Suprapubic skin (tissue), 4 donors: ENCODE data around the gene PCDHB12. TPM values are rescaled to one million over a fixed set of nuclear protein-coding genes. Genes with fewer than 3 reads are reported as not detected.
A peak's percentile ranks its signal among the peaks of the same experiment; 100 is the strongest.
"Not testable (repeated sequence)": the region's sequence is repeated elsewhere in the genome, so short reads cannot be mapped to it uniquely, and the experiment has no call there.

Source experiments
- DNase-seq, 2 donors: peaks; one replicate each; pipeline ENCODE4 v3.0.0-alpha.2; 2019; ENCODE audit warnings: low spot score in 2 of 2
- H3K27ac ChIP-seq: fragments of 200-600 bp; sonication (generic); one replicate; pipeline ENCODE4 v1.5.1; 2019
- H3K27me3 ChIP-seq: fragments of 200-600 bp; sonication (generic); one replicate; pipeline ENCODE4 v1.5.1; 2019
- H3K36me3 ChIP-seq: fragments of 200-600 bp; sonication (generic); one replicate; pipeline ENCODE4 v1.5.1; 2019
- H3K4me1 ChIP-seq: fragments of 200-600 bp; sonication (generic); one replicate; pipeline ENCODE4 v1.5.1; 2019
- H3K4me3 ChIP-seq: fragments of 200-600 bp; sonication (generic); one replicate; pipeline ENCODE4 v1.5.1; 2019; ENCODE audit warnings: mild to moderate bottlenecking
- H3K9me3 ChIP-seq: fragments of 200-600 bp; sonication (generic); one replicate; pipeline ENCODE4 v1.5.1; 2019
- CTCF ChIP-seq, 2 donors: fragments of 200-600 bp in 1 of 2; fragments of 450-650 bp in 1 of 2; sonication (generic) in 1 of 2; IDR thresholded peaks; one replicate each; pipeline ENCODE4 v1.5.1; 2016 to 2019; ENCODE audit warnings: antibody characterized with exemption in 2 of 2, mild to moderate bottlenecking in 1 of 2, moderate library complexity in 1 of 2
- EP300 ChIP-seq: sonication (generic); formaldehyde crosslinking; IDR thresholded peaks from one replicate; pipeline ENCODE4 v1.6.1; 2017; ENCODE audit warnings: antibody characterized with exemption
- POLR2A ChIP-seq, 2 donors: fragments of 450-650 bp; IDR thresholded peaks; one replicate each; pipeline ENCODE4 v1.6.1; 2017; ENCODE audit warnings: antibody characterized with exemption in 2 of 2, mild to moderate bottlenecking in 2 of 2, moderate library complexity in 2 of 2
- POLR2AphosphoS5 ChIP-seq, 3 donors: sonication (generic); formaldehyde crosslinking; IDR thresholded peaks; one replicate each; pipeline ENCODE4 v1.6.1; 2017; ENCODE audit warnings: antibody characterized with exemption in 3 of 3
- WGBS: methylation state at CpG from one replicate; pipeline ENCODE4 v1.1.5; 2018; 5-methylcytosine and 5-hydroxymethylcytosine counted together
- total RNA-seq, 4 donors: library from RNA; depleted of rRNA; stranded (reverse); fragments of >200 nt; gene quantifications; one replicate each; pipeline ENCODE4 v1.1.0, GENCODE V29; 2016

The PCDHB12 gene
- total RNA-seq = 1 to 10 TPM in 1 of 4 donors, under 1 TPM in 3; 0.83 to 2.2 (median 0.95) TPM

- no peak for TF ChIP-seq CTCF (IDR thresholded peaks at IDR 0.05)
- no peak for TF ChIP-seq EP300
- TF ChIP-seq POLR2AphosphoS5 (IDR thresholded peaks at IDR 0.05) = no peak
- TF ChIP-seq POLR2A (IDR thresholded peaks at IDR 0.05) = no peak
- no peaks in the 10 kb centered on the region for H3K27me3 ChIP-seq
- no peak for DNase-seq
- H3K4me1 ChIP-seq = no peaks in the 10 kb centered on the region
- H3K27ac ChIP-seq = no peak within 1 kb of the TSS
- no peak within 1 kb of the TSS for H3K4me3 ChIP-seq
- no peaks in the 10 kb centered on the region for H3K36me3 ChIP-seq
- 21% methylated on average over 11 of the region's 11 CpGs for WGBS
- H3K9me3 ChIP-seq = peaks cover 16% of the 10 kb centered on the region
Measured at GRCh38 chr5:141208478-141208877, at the start of gene PCDHB12. Gene PCDHB12, plus strand, starts transcription at chr5:141208719. Its CDS starts 189 bp downstream, at chr5:141208908.

GRCh38 chr5:141172381-141173204 lies 35.9 kb upstream of the PCDHB12 start, which contains the start of gene PCDHB7:
Gene PCDHB7, plus strand, starts transcription at chr5:141172644. Its CDS starts 192 bp downstream, at chr5:141172836.
- H3K27me3 ChIP-seq = peaks cover 21% of the 10 kb centered on the region
- WGBS = 34% methylated on average over 20 of the region's 20 CpGs
- H3K4me3 ChIP-seq = peak within 1 kb of the TSS; percentile 19
- no peaks in the 10 kb centered on the region for H3K36me3 ChIP-seq
- H3K27ac ChIP-seq = no peak within 1 kb of the TSS
- H3K4me1 ChIP-seq = no peaks in the 10 kb centered on the region
- no peak for DNase-seq
- TF ChIP-seq CTCF (IDR thresholded peaks at IDR 0.05) (peak in 1 of 2 donors; percentile 8), POLR2A (IDR thresholded peaks at IDR 0.05) (no peak)
- peaks cover 26% of the 10 kb centered on the region for H3K9me3 ChIP-seq

GRCh38 chr5:141174291-141175104 lies 34.0 kb upstream of the PCDHB12 start:
- peaks cover 33% of the 10 kb centered on the region for H3K9me3 ChIP-seq
- H3K27ac ChIP-seq, H3K4me3 ChIP-seq, DNase-seq, H3K36me3 ChIP-seq, H3K4me1 ChIP-seq: not testable (repeated sequence)
- H3K27me3 ChIP-seq = peaks cover 28% of the 10 kb centered on the region
- 55% methylated on average over 59 of the region's 79 CpGs for WGBS

- no peak for DNase-seq
- no peaks in the 10 kb centered on the region for H3K4me1 ChIP-seq
- 73% methylated on average over 1 of the region's 1 CpG for WGBS
- H3K9me3 ChIP-seq = peaks cover 34% of the 10 kb centered on the region
- H3K4me3 ChIP-seq = no peak overlapping the region
- TF ChIP-seq CTCF (IDR thresholded peaks at IDR 0.05) (no peak), POLR2A (IDR thresholded peaks at IDR 0.05) (no peak), POLR2AphosphoS5 (IDR thresholded peaks at IDR 0.05) (no peak), EP300 (no peak)
- H3K27me3 ChIP-seq = peaks cover 29% of the 10 kb centered on the region
- no peaks in the 10 kb centered on the region for H3K36me3 ChIP-seq
- H3K27ac ChIP-seq = no peak overlapping the region
Measured at GRCh38 chr5:141175933-141176332, 32.6 kb upstream of the PCDHB12 start.

GRCh38 chr5:141177577-141178191 lies 30.8 kb upstream of the PCDHB12 start, which contains the start of gene PCDHB8:
Gene PCDHB8, plus strand, starts transcription at chr5:141177790. Its CDS starts 245 bp downstream, at chr5:141178035.
- WGBS = 34% methylated on average over 14 of the region's 18 CpGs
- H3K4me1 ChIP-seq, DNase-seq, H3K4me3 ChIP-seq, H3K36me3 ChIP-seq, H3K27ac ChIP-seq: not testable (repeated sequence)
- H3K27me3 ChIP-seq = peaks cover 29% of the 10 kb centered on the region
- H3K9me3 ChIP-seq = peaks cover 34% of the 10 kb centered on the region

GRCh38 chr5:141179371-141179770 lies 29.1 kb upstream of the PCDHB12 start:
- H3K36me3 ChIP-seq, H3K4me1 ChIP-seq, DNase-seq, H3K4me3 ChIP-seq, H3K27ac ChIP-seq: not testable (repeated sequence)
- 37% methylated on average over 29 of the region's 39 CpGs for WGBS
- H3K27me3 ChIP-seq = peaks cover 27% of the 10 kb centered on the region
- H3K9me3 ChIP-seq = peaks cover 28% of the 10 kb centered on the region

GRCh38 chr5:141179876-141180275 lies 28.6 kb upstream of the PCDHB12 start:
- H3K27me3 ChIP-seq = peaks cover 22% of the 10 kb centered on the region
- not testable (repeated sequence) for H3K4me1 ChIP-seq, H3K4me3 ChIP-seq, H3K27ac ChIP-seq, H3K36me3 ChIP-seq, DNase-seq
- 30% methylated on average over 20 of the region's 32 CpGs for WGBS
- peaks cover 29% of the 10 kb centered on the region for H3K9me3 ChIP-seq
